K562 (cell line): Measurements from ENCODE around the gene CLCN6. TPM values are rescaled to one million over a fixed set of nuclear protein-coding genes. Genes with fewer than 3 reads are reported as not detected.

Experiments used
- ARNT ChIP-seq, 2 experiments: fragments of 450-650 bp; IDR thresholded peaks; 2 replicates each; pipeline ENCODE4 v1.6.1; 2016; ENCODE audit warnings: mild to moderate bottlenecking in 1 of 2
- BRCA1 ChIP-seq, 2 experiments: fragments of 450-650 bp in 1 of 2; sonication (generic) in 1 of 2; formaldehyde crosslinking in 1 of 2; IDR thresholded peaks; 2 replicates each; pipeline versions ENCODE4 v1.5.0 to v1.6.1; 2017 to 2020; ENCODE audit warnings: mild to moderate bottlenecking in 1 of 2, missing genetic modification reagents in 1 of 2
- CREM ChIP-seq: IDR thresholded peaks from 2 replicates; pipeline ENCODE4 v1.6.1; 2014; ENCODE audit warnings: antibody characterized with exemption, low read depth
- ELF4 ChIP-seq: fragments of 450-650 bp; formaldehyde crosslinking; IDR thresholded peaks from 2 replicates; pipeline ENCODE4 v1.4.0; 2022; ENCODE audit warnings: missing genetic modification characterization
- EP400 ChIP-seq: fragments of 450-650 bp; IDR thresholded peaks from 2 replicates; pipeline ENCODE4 v1.6.1; 2017; ENCODE audit warnings: antibody characterized with exemption, mild to moderate bottlenecking, moderate library complexity
- KLF16 ChIP-seq: IDR thresholded peaks from 2 replicates; pipeline ENCODE4 v1.6.1; 2016; ENCODE audit warnings: antibody characterized with exemption
- LEF1 ChIP-seq: fragments of 450-650 bp; IDR thresholded peaks from 2 replicates; pipeline ENCODE4 v1.6.1; 2016; ENCODE audit warnings: mild to moderate bottlenecking
- MEF2A ChIP-seq: IDR thresholded peaks from 2 replicates; pipeline ENCODE4 v1.6.1; 2011; ENCODE audit warnings: low read depth, mild to moderate bottlenecking, low read length, moderate library complexity; ENCODE audit not compliant: control insufficient read depth
- MYNN ChIP-seq, 2 experiments: sonication (generic); formaldehyde crosslinking in 1 of 2; IDR thresholded peaks; 2 replicates each; pipeline versions ENCODE4 v1.5.0 to v1.6.1; 2016 to 2020; ENCODE audit warnings: antibody characterized with exemption in 1 of 2, missing genetic modification reagents in 1 of 2
- OTX1 ChIP-seq: fragments of 450-650 bp; formaldehyde crosslinking; IDR thresholded peaks from 2 replicates; pipeline ENCODE4 v1.4.0; 2022; ENCODE audit warnings: mild to moderate bottlenecking
- PHF21A ChIP-seq: fragments of 450-650 bp; IDR thresholded peaks from 2 replicates; pipeline ENCODE4 v1.6.1; 2017; ENCODE audit warnings: low read depth, borderline replicate concordance
- RBM22 ChIP-seq: fragments of 200-400 bp; formaldehyde crosslinking; IDR thresholded peaks from 2 replicates; pipeline ENCODE4 v1.6.1; 2018; ENCODE audit warnings: low read length, low read depth; ENCODE audit not compliant: poor library complexity, severe bottlenecking
- SMARCE1 ChIP-seq: fragments of 450-650 bp; IDR thresholded peaks from 2 replicates; pipeline ENCODE4 v1.7.1; 2016; ENCODE audit warnings: mild to moderate bottlenecking
- ZBTB33 ChIP-seq: sonication (generic); formaldehyde crosslinking; IDR thresholded peaks from 2 replicates; pipeline ENCODE4 v1.8.1; 2023; ENCODE audit warnings: mild to moderate bottlenecking, missing genetic modification reagents
- ZKSCAN8 ChIP-seq: fragments of 200-800 bp; sonication (Bioruptor generic); IDR thresholded peaks from 2 replicates; pipeline ENCODE4 v1.6.1; 2016; ENCODE audit warnings: missing genetic modification characterization, missing compliant biosample characterization
- ZNF584 ChIP-seq: fragments of 200-800 bp; sonication (Bioruptor generic); IDR thresholded peaks from 2 replicates; pipeline ENCODE4 v1.6.1; 2016; ENCODE audit warnings: low read depth, mild to moderate bottlenecking, missing genetic modification characterization, missing compliant biosample characterization
- polyA plus RNA-seq, 8 experiments: library from polyadenylated mRNA; depleted of rRNA in 4 of 8; stranded (reverse) in 5 of 8; unstranded in 3 of 8; fragments of >200 nt; fragmentation: Nextera tagmentation in 2 of 8; fragmentation: Illumina TruSeq in 1 of 8; extraction: Ambion mirVana in 2 of 8; extraction: Trizol in 1 of 8; gene quantifications; 2 replicates each; pipeline versions ENCODE4 v1.2.1 to v1.2.3, GENCODE V29; 2011 to 2014; ENCODE audit warnings: inconsistent platforms in 1 of 8, missing spikeins in 1 of 8
- total RNA-seq, 7 experiments: library from RNA; depleted of rRNA in 6 of 7; stranded (reverse); fragments of >200 nt in 6 of 7; fragmentation: Illumina TruSeq in 2 of 7; extraction: Trizol in 2 of 7; gene quantifications; 2 replicates each; pipeline versions ENCODE4 v1.2.1 to v1.2.3, GENCODE V29; 2011 to 2021; ENCODE audit warnings: low replicate concordance in 1 of 7
- TF ChIP-seq, protein P1 (sequence below): sonication (generic); formaldehyde crosslinking; IDR thresholded peaks from 2 replicates; pipeline ENCODE4 v1.9.0; 2022; ENCODE audit warnings: mild to moderate bottlenecking, missing genetic modification reagents
- TF ChIP-seq, protein P2 (sequence below): fragments of 450-650 bp; IDR thresholded peaks from 2 replicates; pipeline ENCODE4 v1.7.1; 2018; ENCODE audit warnings: mild to moderate bottlenecking, low read depth; ENCODE audit not compliant: partially characterized antibody
- TF ChIP-seq, protein P3 (sequence below): fragments of 450-650 bp; formaldehyde crosslinking; IDR thresholded peaks from 2 replicates; pipeline ENCODE4 v1.4.0; 2022; ENCODE audit warnings: missing genetic modification characterization

CLCN6 gene
- total and polyA plus RNA-seq, 9 of the 15 experiments (the other 6 are each of a cell fraction or from before 2014, with no cell fraction given): 2.0 to 21.8 (median 13.6) TPM

- TF ChIP-seq RBM22: peak; percentile 34
- TF ChIP-seq, protein P1, sequence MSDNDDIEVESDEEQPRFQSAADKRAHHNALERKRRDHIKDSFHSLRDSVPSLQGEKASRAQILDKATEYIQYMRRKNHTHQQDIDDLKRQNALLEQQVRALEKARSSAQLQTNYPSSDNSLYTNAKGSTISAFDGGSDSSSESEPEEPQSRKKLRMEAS (CRISPR knock-in tag): 0 out of 2 replicates have a peak, but pooled peaks have one; percentile 6
- TF ChIP-seq ELF4 (CRISPR knock-in tag): peak; percentile 63; the same call in 1 of the 2 replicates
- TF ChIP-seq ZNF584: peak; percentile 80; the same call in 1 of the 2 replicates
- TF ChIP-seq EP400: peak; percentile 32
- TF ChIP-seq KLF16: no peak
- 0 out of 2 replicates have a peak, but pooled peaks have one; percentile 42 for TF ChIP-seq LEF1
- TF ChIP-seq, protein P2, sequence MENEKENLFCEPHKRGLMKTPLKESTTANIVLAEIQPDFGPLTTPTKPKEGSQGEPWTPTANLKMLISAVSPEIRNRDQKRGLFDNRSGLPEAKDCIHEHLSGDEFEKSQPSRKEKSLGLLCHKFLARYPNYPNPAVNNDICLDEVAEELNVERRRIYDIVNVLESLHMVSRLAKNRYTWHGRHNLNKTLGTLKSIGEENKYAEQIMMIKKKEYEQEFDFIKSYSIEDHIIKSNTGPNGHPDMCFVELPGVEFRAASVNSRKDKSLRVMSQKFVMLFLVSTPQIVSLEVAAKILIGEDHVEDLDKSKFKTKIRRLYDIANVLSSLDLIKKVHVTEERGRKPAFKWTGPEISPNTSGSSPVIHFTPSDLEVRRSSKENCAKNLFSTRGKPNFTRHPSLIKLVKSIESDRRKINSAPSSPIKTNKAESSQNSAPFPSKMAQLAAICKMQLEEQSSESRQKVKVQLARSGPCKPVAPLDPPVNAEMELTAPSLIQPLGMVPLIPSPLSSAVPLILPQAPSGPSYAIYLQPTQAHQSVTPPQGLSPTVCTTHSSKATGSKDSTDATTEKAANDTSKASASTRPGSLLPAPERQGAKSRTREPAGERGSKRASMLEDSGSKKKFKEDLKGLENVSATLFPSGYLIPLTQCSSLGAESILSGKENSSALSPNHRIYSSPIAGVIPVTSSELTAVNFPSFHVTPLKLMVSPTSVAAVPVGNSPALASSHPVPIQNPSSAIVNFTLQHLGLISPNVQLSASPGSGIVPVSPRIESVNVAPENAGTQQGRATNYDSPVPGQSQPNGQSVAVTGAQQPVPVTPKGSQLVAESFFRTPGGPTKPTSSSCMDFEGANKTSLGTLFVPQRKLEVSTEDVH: peak; percentile 26
- peak; percentile 62; the same call in 1 of the 2 replicates for TF ChIP-seq SMARCE1
- peak; percentile 80; the same call in 1 of the 2 replicates for TF ChIP-seq ZKSCAN8
- peak; percentile 87; the same call in 1 of the 2 replicates for TF ChIP-seq MEF2A
- no peak for TF ChIP-seq ARNT (IDR thresholded peaks at IDR 0.05)
- peak; percentile 91 for TF ChIP-seq CREM
- TF ChIP-seq, protein P3, sequence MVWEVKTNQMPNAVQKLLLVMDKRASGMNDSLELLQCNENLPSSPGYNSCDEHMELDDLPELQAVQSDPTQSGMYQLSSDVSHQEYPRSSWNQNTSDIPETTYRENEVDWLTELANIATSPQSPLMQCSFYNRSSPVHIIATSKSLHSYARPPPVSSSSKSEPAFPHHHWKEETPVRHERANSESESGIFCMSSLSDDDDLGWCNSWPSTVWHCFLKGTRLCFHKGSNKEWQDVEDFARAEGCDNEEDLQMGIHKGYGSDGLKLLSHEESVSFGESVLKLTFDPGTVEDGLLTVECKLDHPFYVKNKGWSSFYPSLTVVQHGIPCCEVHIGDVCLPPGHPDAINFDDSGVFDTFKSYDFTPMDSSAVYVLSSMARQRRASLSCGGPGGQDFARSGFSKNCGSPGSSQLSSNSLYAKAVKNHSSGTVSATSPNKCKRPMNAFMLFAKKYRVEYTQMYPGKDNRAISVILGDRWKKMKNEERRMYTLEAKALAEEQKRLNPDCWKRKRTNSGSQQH (CRISPR knock-in tag): peak; percentile 92
- no peak for TF ChIP-seq ZBTB33
- TF ChIP-seq OTX1 (CRISPR knock-in tag): peak; percentile 86
- TF ChIP-seq PHF21A: peak; percentile 46; the same call in 1 of the 2 replicates
- TF ChIP-seq BRCA1 (IDR thresholded peaks at IDR 0.05): no peak
- peak; percentile 98 for TF ChIP-seq BRCA1 (CRISPR knock-in tag; IDR thresholded peaks at IDR 0.05)
- peak; percentile 79 for TF ChIP-seq MYNN (IDR thresholded peaks at IDR 0.05)
- no peak for TF ChIP-seq MYNN (CRISPR knock-in tag; IDR thresholded peaks at IDR 0.05)
Measured at GRCh38 chr1:11790880-11791715, 14.9 kb upstream of the CLCN6 start (continued).
